ENCODE data around the gene RBMS3.

- TF ChIP-seq CTCF (IDR thresholded peaks at IDR 0.05): no peak
- no peak for TF ChIP-seq POLR2A (IDR thresholded peaks at IDR 0.05)
These were observed 21.7 kb downstream of the RBMS3 start for GRCh38 chr3:29302619-29303018.
